K562 (cell line): ENCODE results near the gene ECPAS. TPM values are rescaled to one million over a fixed set of nuclear protein-coding genes. Genes with fewer than 3 reads are reported as not detected.

Source experiments
- ATAC-seq: fragments of 200-7000 bp; cut with Tn5 transposase; 3 replicates; pipeline ENCODE4 v1.9.1; 2020; ENCODE audit warnings: moderate library complexity
- BruUV-seq: library from RNA; stranded (reverse); fragments of 400-500 nt; replicated peaks from 2 replicates; lab custom pipeline; 2021; lab: Mats Ljungman, UMichigan
- CTCF ChIA-PET: fragments of 300-600 bp; formaldehyde crosslinking; extraction: SDS; loops from one replicate; lab custom pipeline; 2021; ENCODE audit warnings: low intra/inter-chr PET ratio; lab: Yijun Ruan, JAX
- POLR2A ChIA-PET: fragments of 300-600, 350-650 bp; sonication (Branson Sonifier 250); formaldehyde crosslinking; extraction: SDS; loops from one replicate; lab custom pipeline; 2021; ENCODE audit warnings: antibody characterized with exemption, inconsistent platforms; lab: Yijun Ruan, JAX
- DNase-seq, 4 experiments: peaks; one replicate each; pipeline versions ENCODE4 v3.0.0 to v3.0.0-alpha.2; 2011 to 2018; ENCODE audit warnings: low spot score in 3 of 4, mixed read lengths in 3 of 4; ENCODE audit errors: extremely low read depth in 1 of 4
- FAIRE-seq: peaks from 2 replicates; lab custom pipeline; 2011; peaks lifted over from hg19 to GRCh38; lab: Jason Lieb, UNC
- H2AFZ ChIP-seq: 2 replicates; pipeline ENCODE4 v1.6.0; 2011; ENCODE audit warnings: low read depth, low read length, control low read depth, inconsistent platforms
- H3K27ac ChIP-seq: fragments of 200-600 bp; 3 replicates; pipeline ENCODE4 v1.8.0; 2011; ENCODE audit warnings: low read depth, mild to moderate bottlenecking, control low read depth, inconsistent platforms, low read length, moderate library complexity, mixed read lengths; ENCODE audit errors: extremely low read depth
- H3K27me3 ChIP-seq, 2 experiments: fragments of 300-600 bp in 1 of 2; 2 replicates in 1 of 2; 3 replicates in 1 of 2; pipeline versions ENCODE4 v1.6.0 to v1.8.0; 2011; ENCODE audit warnings: inconsistent platforms in 2 of 2, low read length in 2 of 2, mild to moderate bottlenecking in 1 of 2, mixed read lengths in 1 of 2, moderate library complexity in 1 of 2; ENCODE audit not compliant: control insufficient read depth in 2 of 2, insufficient read depth in 2 of 2
- H3K36me3 ChIP-seq: fragments of 300-600 bp; 3 replicates; pipeline ENCODE4 v1.8.0; 2011; ENCODE audit warnings: mild to moderate bottlenecking, low read length, inconsistent platforms; ENCODE audit not compliant: control insufficient read depth, insufficient read depth
- H3K4me1 ChIP-seq, 2 experiments: fragments of 200-600 bp in 1 of 2; replicated peaks in 1 of 2; 2 replicates in 1 of 2; 3 replicates in 1 of 2; pipeline versions ENCODE4 v1.5.1 to v1.8.0; 2011; ENCODE audit warnings: inconsistent platforms in 2 of 2, low read length in 2 of 2, mild to moderate bottlenecking in 1 of 2, mixed read lengths in 1 of 2, moderate library complexity in 1 of 2; ENCODE audit not compliant: control insufficient read depth in 2 of 2, insufficient read depth in 2 of 2
- H3K4me2 ChIP-seq: 2 replicates; pipeline ENCODE4 v1.6.1; 2011; ENCODE audit warnings: low read length, control low read depth, inconsistent platforms, mixed read lengths; ENCODE audit not compliant: insufficient read depth
- H3K4me3 ChIP-seq: fragments of 200-600 bp; sonication (generic), shearing (Covaris generic); 2 replicates; pipeline ENCODE4 v1.5.1; 2016; ENCODE audit warnings: control low read depth, inconsistent platforms
- H3K79me2 ChIP-seq: fragments of 200-600 bp; 3 replicates; pipeline ENCODE4 v1.8.0; 2011; ENCODE audit warnings: low read length, inconsistent platforms; ENCODE audit not compliant: control insufficient read depth, insufficient read depth
- H3K9ac ChIP-seq, 2 experiments: 2 replicates each; pipeline versions ENCODE4 v1.6.0 to v1.6.1; 2011; ENCODE audit warnings: low read depth in 2 of 2, low read length in 2 of 2, control low read depth in 1 of 2, inconsistent platforms in 1 of 2, mild to moderate bottlenecking in 1 of 2, mixed read lengths in 1 of 2; ENCODE audit not compliant: insufficient read depth in 1 of 2
- H3K9me1 ChIP-seq: one replicate; pipeline ENCODE4 v1.6.0; 2011; ENCODE audit warnings: inconsistent platforms, mild to moderate bottlenecking, low read length, moderate library complexity; ENCODE audit not compliant: control insufficient read depth, insufficient read depth
- H3K9me3 ChIP-seq: replicated peaks from 2 replicates; pipeline ENCODE4 v1.5.1; 2011; ENCODE audit warnings: low read depth, low read length, inconsistent platforms; ENCODE audit not compliant: control insufficient read depth, insufficient read depth
- H4K20me1 ChIP-seq: replicated peaks from 2 replicates; pipeline ENCODE4 v1.6.1; 2011; ENCODE audit warnings: low read length, inconsistent platforms, mixed read lengths; ENCODE audit not compliant: control insufficient read depth, insufficient read depth
- ARNT ChIP-seq, 2 experiments: fragments of 450-650 bp; IDR thresholded peaks; 2 replicates each; pipeline ENCODE4 v1.6.1; 2016; ENCODE audit warnings: mild to moderate bottlenecking in 1 of 2
- FOSL1 ChIP-seq: fragments of 200-800 bp; sonication (Bioruptor generic); conservative IDR thresholded peaks from 2 replicates; pipeline ENCODE4 v1.6.1; 2016; ENCODE audit warnings: missing genetic modification characterization, missing compliant biosample characterization
- MITF ChIP-seq: IDR thresholded peaks from 2 replicates; pipeline ENCODE4 v1.6.1; 2014; ENCODE audit warnings: antibody characterized with exemption
- NFE2 ChIP-seq: IDR thresholded peaks from 2 replicates; pipeline ENCODE4 v1.6.1; 2014; ENCODE audit warnings: antibody characterized with exemption, low read depth
- NFE2L1 ChIP-seq: fragments of 450-650 bp; IDR thresholded peaks from 2 replicates; pipeline ENCODE4 v1.6.1; 2016; ENCODE audit warnings: missing genetic modification characterization, low read depth, mild to moderate bottlenecking, missing compliant biosample characterization, moderate library complexity, borderline replicate concordance
- SAFB2 ChIP-seq: fragments of 200-400 bp; formaldehyde crosslinking; IDR thresholded peaks from 2 replicates; pipeline ENCODE4 v1.6.1; 2018; ENCODE audit warnings: borderline replicate concordance, low read length, low read depth, moderate library complexity; ENCODE audit not compliant: severe bottlenecking
- SPI1 ChIP-seq: IDR thresholded peaks from 2 replicates; pipeline ENCODE4 v1.6.1; 2011; ENCODE audit warnings: low read depth, low read length, control low read depth, borderline replicate concordance
- TFAP4 ChIP-seq: sonication (generic); formaldehyde crosslinking; IDR thresholded peaks from 2 replicates; pipeline ENCODE4 v1.8.0; 2022; ENCODE audit warnings: missing genetic modification reagents, mild to moderate bottlenecking, moderate library complexity, borderline replicate concordance
- THRAP3 ChIP-seq: fragments of 450-650 bp; IDR thresholded peaks from 2 replicates; pipeline ENCODE4 v1.6.1; 2016; ENCODE audit warnings: mild to moderate bottlenecking, inconsistent platforms, borderline replicate concordance
- USF1 ChIP-seq: sonication (generic); formaldehyde crosslinking; IDR thresholded peaks from 2 replicates; pipeline ENCODE4 v1.9.0; 2022; ENCODE audit warnings: mild to moderate bottlenecking, missing genetic modification reagents
- ZNF436 ChIP-seq: fragments of 250-450, 450-650 bp; sonication (Bioruptor Pico); formaldehyde crosslinking; IDR thresholded peaks from 2 replicates; pipeline ENCODE4 v1.7.0; 2020; ENCODE audit warnings: mild to moderate bottlenecking
- ZNF668 ChIP-seq: fragments of 250-450 bp; sonication (Bioruptor Pico); IDR thresholded peaks from 2 replicates; pipeline ENCODE4 v1.8.0; 2022; ENCODE audit warnings: mild to moderate bottlenecking, inconsistent platforms
- WGBS: fragments of 100-300 bp; shearing (Covaris generic); methylation state at CpG from one replicate; pipeline ENCODE4 v1.1.6; 2016; ENCODE audit warnings: low coverage, mixed read lengths; ENCODE audit not compliant: insufficient coverage; ENCODE audit errors: missing lambda C conversion rate; 5-methylcytosine and 5-hydroxymethylcytosine counted together
- in situ Hi-C: fragments of 300-500 bp; cut with MboI; formaldehyde crosslinking; loops from 4 replicates; pipeline ENCODE4 v1.15.0; 2018; ENCODE audit warnings: inconsistent platforms, mixed read lengths
- intact Hi-C: fragments of 100-400 bp; cut with micrococcal nuclease; formaldehyde crosslinking; loops from 2 replicates; pipeline ENCODE4 v1.14.2; 2022
- polyA plus RNA-seq, 8 experiments: library from polyadenylated mRNA; depleted of rRNA in 4 of 8; stranded (reverse) in 5 of 8; unstranded in 3 of 8; fragments of >200 nt; fragmentation: Nextera tagmentation in 2 of 8; fragmentation: Illumina TruSeq in 1 of 8; extraction: Ambion mirVana in 2 of 8; extraction: Trizol in 1 of 8; gene quantifications; 2 replicates each; pipeline versions ENCODE4 v1.2.1 to v1.2.3, GENCODE V29; 2011 to 2014; ENCODE audit warnings: inconsistent platforms in 1 of 8, missing spikeins in 1 of 8
- total RNA-seq, 7 experiments: library from RNA; depleted of rRNA in 6 of 7; stranded (reverse); fragments of >200 nt in 6 of 7; fragmentation: Illumina TruSeq in 2 of 7; extraction: Trizol in 2 of 7; gene quantifications; 2 replicates each; pipeline versions ENCODE4 v1.2.1 to v1.2.3, GENCODE V29; 2011 to 2021; ENCODE audit warnings: low replicate concordance in 1 of 7

The ECPAS gene
- total and polyA plus RNA-seq, 9 of the 15 experiments (the other 6 are each of a cell fraction or from before 2014, with no cell fraction given) = 14.5 to 90.9 (median 75.7) TPM

- POLR2A ChIA-PET = no interaction called here
Measured at GRCh38 chr9:111407813-111408212, 76.4 kb downstream of the ECPAS start.

GRCh38 chr9:111405701-111406100, 78.5 kb downstream of the ECPAS start:
- no peak overlapping the region for H3K4me2 ChIP-seq
- H4K20me1 ChIP-seq = no peaks in the 10 kb centered on the region
- ATAC-seq = no peak
- H3K4me3 ChIP-seq = no peak overlapping the region
- no TSS peak for BruUV-seq
- peaks cover 3% of the 10 kb centered on the region for H3K9me3 ChIP-seq
- intact Hi-C loops (no loop called here), in situ Hi-C loops (no loop called here)
- H3K4me1 ChIP-seq = no peaks in the 10 kb centered on the region
- no peak overlapping the region for H3K9ac ChIP-seq
- ChIA-PET CTCF (no interaction called here), POLR2A (no interaction called here)
- peaks cover 10% of the 10 kb centered on the region; the same call in 1 of the 3 replicates for H3K79me2 ChIP-seq
- H3K36me3 ChIP-seq = peaks cover 90% of the 10 kb centered on the region
- no peak for DNase-seq
- no peaks in the 10 kb centered on the region for H3K9me1 ChIP-seq
- no peaks in the 10 kb centered on the region for H3K27me3 ChIP-seq
- no peak for FAIRE-seq
- H2AFZ ChIP-seq = no peak overlapping the region
- no peak overlapping the region for H3K27ac ChIP-seq
- TF ChIP-seq ARNT (IDR thresholded peaks at IDR 0.05) = no peak
- no peak for TF ChIP-seq SPI1
- TF ChIP-seq TFAP4 (CRISPR knock-in tag) = no peak
- TF ChIP-seq MITF = no peak
- TF ChIP-seq ZNF668 = no peak
- no peak for TF ChIP-seq ZNF436 (CRISPR knock-in tag)
- no peak for TF ChIP-seq NFE2L1
- no peak for TF ChIP-seq FOSL1 (tag)

More at GRCh38 chr9:111407813-111408212, 76.4 kb downstream of the ECPAS start:
- Histone ChIP-seq H3K4me3 (no peak overlapping the region), H3K9me1 (no peaks in the 10 kb centered on the region), H3K9ac (no peak overlapping the region), H3K4me1 (no peaks in the 10 kb centered on the region), H3K27me3 (no peaks in the 10 kb centered on the region), H3K79me2 (peaks cover 10% of the 10 kb centered on the region; the same call in 1 of the 3 replicates), H2AFZ (no peak overlapping the region), H3K4me2 (no peak overlapping the region), H3K27ac (no peak overlapping the region), H4K20me1 (no peaks in the 10 kb centered on the region; the same call in 1 of the 2 replicates), H3K36me3 (peaks cover 92% of the 10 kb centered on the region), H3K9me3 (peaks cover 3% of the 10 kb centered on the region)
- FAIRE-seq (no peak), ATAC-seq (no peak), DNase-seq (no peak)
- CTCF ChIA-PET = no interaction called here
- 95% methylated on average over 3 of the region's 3 CpGs for WGBS
- in situ Hi-C loops (no loop called here), intact Hi-C loops (no loop called here)
- no peak for TF ChIP-seq USF1 (CRISPR knock-in tag)
- TF ChIP-seq NFE2 = no peak
- no peak for TF ChIP-seq SAFB2
- no peak for TF ChIP-seq THRAP3
- BruUV-seq = no TSS peak
